GM10248 (cell line): ENCODE measurements around the gene FYCO1.

Experiments
- CTCF ChIA-PET: fragments of 300-600 bp; sonication (Branson Sonifier 250); formaldehyde crosslinking; extraction: SDS; loops from one replicate; lab custom pipeline; 2021; ENCODE audit warnings: antibody characterized with exemption; lab: Yijun Ruan, JAX
- POLR2A ChIA-PET: fragments of 350-650 bp; sonication (Branson Sonifier 250); formaldehyde crosslinking; extraction: SDS; loops from one replicate; lab custom pipeline; 2020; ENCODE audit warnings: antibody characterized with exemption; lab: Yijun Ruan, JAX
- DNase-seq: peaks from one replicate; pipeline ENCODE4 v3.0.0; 2012; ENCODE audit errors: extremely low spot score
- CTCF ChIP-seq: IDR thresholded peaks from 2 replicates; pipeline ENCODE4 v1.5.1; 2012; ENCODE audit warnings: mild to moderate bottlenecking, low read depth; ENCODE audit errors: extremely low read depth, missing control alignments, control extremely low read depth

The FYCO1 gene

GRCh38 chr3:45940004-45940780 lies 55.4 kb downstream of the FYCO1 start:
- POLR2A ChIA-PET = no interaction called here
- CTCF ChIA-PET = interaction anchor here (1.1 to 14.3 kb wide), 19 partner anchors 11 to 438 kb away, joined by 3 to 377 read pairs (median 10); no protein-coding TSS in a partner anchor
- no peak for DNase-seq
- no peak for TF ChIP-seq CTCF

DNA sequence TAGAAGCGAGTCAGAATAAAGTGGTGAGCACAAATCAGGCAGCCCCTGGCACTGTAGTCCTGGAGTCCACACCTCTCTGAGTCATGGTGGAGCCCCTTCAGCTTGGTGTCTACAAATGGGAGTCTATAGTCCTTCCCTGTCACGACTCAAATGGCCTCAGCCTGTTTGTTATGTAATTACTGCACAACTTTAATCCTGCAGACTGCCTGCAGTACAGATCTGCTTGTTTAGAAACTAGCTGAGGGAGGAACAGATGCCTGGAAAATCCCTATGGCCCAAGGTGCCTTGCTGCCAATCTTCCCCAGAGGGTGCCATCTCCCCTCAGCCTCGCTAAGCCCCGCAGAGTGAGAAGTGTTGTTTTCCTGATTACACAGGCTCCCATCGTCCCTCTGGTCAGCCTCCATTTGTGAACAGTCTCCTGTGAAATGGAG lies 56.3 kb downstream of the FYCO1 start:
- ChIA-PET POLR2A (no interaction called here), CTCF (interaction anchor here (0.8 to 14.3 kb wide), 50 partner anchors 9 to 504 kb away, joined by 3 to 377 read pairs (median 4); no protein-coding TSS in a partner anchor)
- no peak for DNase-seq
- TF ChIP-seq CTCF = peak; percentile 15

GRCh38 chr3:45938864-45939263 lies 56.8 kb downstream of the FYCO1 start:
- ChIA-PET POLR2A (interaction anchor here (0.7 kb wide), 1 partner anchor 138 kb away, joined by 3 read pairs; no protein-coding TSS in a partner anchor), CTCF (interaction anchor here (0.5 to 14.3 kb wide), 56 partner anchors 9 to 897 kb away, joined by 3 to 377 read pairs (median 4); no protein-coding TSS in a partner anchor)
- TF ChIP-seq CTCF = peak; percentile 82

GRCh38 chr3:45938043-45938435 lies 57.6 kb downstream of the FYCO1 start:
- POLR2A ChIA-PET = no interaction called here

More at GRCh38 chr3:45938864-45939263, 56.8 kb downstream of the FYCO1 start:
- DNase-seq = peak; percentile 79

DNA sequence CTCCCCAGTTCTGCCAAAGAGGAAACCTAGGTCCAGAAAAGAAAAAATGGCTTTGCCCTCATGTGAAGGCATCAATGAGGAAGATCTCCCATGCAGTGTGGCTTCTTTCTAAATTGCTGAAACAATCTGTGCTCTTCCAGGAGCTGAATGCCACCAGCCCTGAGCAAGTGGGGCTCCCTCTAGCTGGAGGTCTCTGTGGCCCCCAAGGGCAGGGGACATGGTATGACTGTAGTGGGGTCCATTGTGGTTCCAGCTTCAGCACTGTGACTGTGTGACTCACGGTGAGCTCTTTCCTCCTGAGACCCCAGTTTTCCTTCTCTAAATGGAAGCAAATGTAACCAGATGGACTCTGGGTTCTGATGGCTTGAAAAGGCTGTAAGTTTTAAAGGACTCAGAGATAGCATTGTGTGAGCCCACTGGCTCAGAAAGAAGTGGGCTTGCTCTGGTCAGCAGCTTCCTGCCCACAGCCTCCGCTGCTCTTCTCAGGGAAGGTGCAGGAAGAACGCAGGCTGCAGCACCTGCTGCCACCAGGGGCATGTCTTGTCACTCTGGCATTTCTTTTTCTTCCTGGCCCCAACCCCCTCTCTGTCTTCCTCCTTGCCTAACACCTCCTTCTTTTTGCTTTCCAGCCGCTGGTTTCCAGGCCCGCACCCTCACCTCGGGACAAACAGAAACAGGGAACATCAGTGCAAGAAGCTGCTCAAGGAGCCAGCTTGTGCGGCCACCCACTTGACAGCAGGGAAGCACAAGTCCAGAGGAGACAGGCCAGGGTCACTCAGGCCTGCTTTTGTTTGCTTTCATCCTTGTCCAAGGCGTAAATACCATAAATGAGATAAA lies 58.2 kb downstream of the FYCO1 start:
- CTCF ChIA-PET = interaction anchor here (1.0 to 14.3 kb wide), 17 partner anchors 9 to 441 kb away, joined by 3 to 377 read pairs (median 4); no protein-coding TSS in a partner anchor
- POLR2A ChIA-PET = no interaction called here

More at GRCh38 chr3:45938043-45938435, 57.6 kb downstream of the FYCO1 start:
- CTCF ChIA-PET = interaction anchor here (0.5 to 14.3 kb wide), 47 partner anchors 9 to 896 kb away, joined by 3 to 377 read pairs (median 4); no protein-coding TSS in a partner anchor
- TF ChIP-seq CTCF = no peak
- DNase-seq = no peak

More for the DNA sequence above, 58.2 kb downstream of the FYCO1 start:
- TF ChIP-seq CTCF = no peak
- DNase-seq = no peak
